WTC11 (cell line): ENCODE measurements around the gene ADRB1. TPM values are rescaled to one million over a fixed set of nuclear protein-coding genes. Genes with fewer than 3 reads are reported as not detected.

ENCODE experiments used
- ATAC-seq: fragments of 200-7000 bp; cut with Tn5 transposase; 2 replicates; pipeline ENCODE4 v1.10.0; 2021; ENCODE audit warnings: mild to moderate bottlenecking, moderate library complexity
- CTCF ChIA-PET: fragments of 300-600 bp; sonication (Branson Sonifier 250); formaldehyde crosslinking; loops from one replicate; lab custom pipeline; 2021; ENCODE audit warnings: antibody characterized with exemption; lab: Charles Lee
- POLR2A ChIA-PET: fragments of 350-600 bp; sonication (Branson Sonifier 250); formaldehyde crosslinking; loops from one replicate; lab custom pipeline; 2021; ENCODE audit warnings: antibody characterized with exemption; lab: Charles Lee
- DNase-seq: peaks from one replicate; pipeline ENCODE4 v3.0.0; 2021; ENCODE audit warnings: low spot score
- H3K27ac Mint-ChIP-seq: 2 replicates; pipeline ENCODE4 v1.8.0; 2021; ENCODE audit warnings: mixed read lengths
- H3K27me3 Mint-ChIP-seq: 2 replicates; pipeline ENCODE4 v1.8.0; 2021; ENCODE audit warnings: low read depth, mild to moderate bottlenecking, moderate library complexity, mixed read lengths
- H3K36me3 Mint-ChIP-seq: 2 replicates; pipeline ENCODE4 v1.8.0; 2021; ENCODE audit warnings: mixed read lengths
- H3K4me1 Mint-ChIP-seq: 2 replicates; pipeline ENCODE4 v1.8.0; 2022; ENCODE audit warnings: mixed read lengths
- H3K4me3 Mint-ChIP-seq: 2 replicates; pipeline ENCODE4 v1.8.0; 2021; ENCODE audit warnings: mild to moderate bottlenecking, moderate library complexity, mixed read lengths
- H3K9me3 Mint-ChIP-seq: 2 replicates; pipeline ENCODE4 v1.8.0; 2021; ENCODE audit warnings: mixed read lengths
- AFF4 ChIP-seq: sonication (generic); formaldehyde crosslinking; IDR thresholded peaks from 2 replicates; pipeline ENCODE4 v1.8.1; 2023; ENCODE audit warnings: mild to moderate bottlenecking, missing genetic modification reagents, borderline replicate concordance
- ATF1 ChIP-seq: sonication (generic); formaldehyde crosslinking; IDR thresholded peaks from 2 replicates; pipeline ENCODE4 v1.8.1; 2023; ENCODE audit warnings: mild to moderate bottlenecking, moderate library complexity, missing genetic modification reagents
- ATF2 ChIP-seq: sonication (generic); formaldehyde crosslinking; IDR thresholded peaks from 2 replicates; pipeline ENCODE4 v1.8.1; 2022; ENCODE audit warnings: low read depth, missing genetic modification reagents, borderline replicate concordance
- CREM ChIP-seq: sonication (generic); formaldehyde crosslinking; IDR thresholded peaks from 2 replicates; pipeline ENCODE4 v1.8.1; 2022; ENCODE audit warnings: mild to moderate bottlenecking, missing genetic modification reagents, moderate library complexity
- CTCF ChIP-seq: fragments of 200-600 bp; IDR thresholded peaks from 2 replicates; pipeline ENCODE4 v1.8.0; 2022; ENCODE audit warnings: antibody characterized with exemption
- EMX1 ChIP-seq: fragments of 250-450 bp; sonication (Bioruptor Pico); IDR thresholded peaks from 2 replicates; pipeline ENCODE4 v1.8.0; 2021; ENCODE audit warnings: mild to moderate bottlenecking
- HMGXB4 ChIP-seq: sonication (generic); formaldehyde crosslinking; IDR thresholded peaks from 2 replicates; pipeline ENCODE4 v1.8.1; 2023; ENCODE audit warnings: mild to moderate bottlenecking, moderate library complexity, missing genetic modification reagents
- IRF1 ChIP-seq: sonication (generic); formaldehyde crosslinking; IDR thresholded peaks from 2 replicates; pipeline ENCODE4 v1.8.0; 2023; ENCODE audit warnings: missing genetic modification reagents
- KAT7 ChIP-seq: sonication (generic); formaldehyde crosslinking; IDR thresholded peaks from 2 replicates; pipeline ENCODE4 v1.8.1; 2023; ENCODE audit warnings: missing genetic modification reagents, mild to moderate bottlenecking, borderline replicate concordance
- MYBL2 ChIP-seq: sonication (generic); formaldehyde crosslinking; IDR thresholded peaks from 2 replicates; pipeline ENCODE4 v1.8.1; 2023; ENCODE audit warnings: mild to moderate bottlenecking, moderate library complexity, missing genetic modification reagents
- NFATC4 ChIP-seq: fragments of 250-450 bp; sonication (Bioruptor Pico); IDR thresholded peaks from 2 replicates; pipeline ENCODE4 v1.9.0; 2021; ENCODE audit warnings: mild to moderate bottlenecking
- NR1H2 ChIP-seq: sonication (generic); formaldehyde crosslinking; IDR thresholded peaks from 2 replicates; pipeline ENCODE4 v1.9.0; 2021; ENCODE audit warnings: mild to moderate bottlenecking, moderate library complexity, missing genetic modification reagents
- PREB ChIP-seq: sonication (generic); formaldehyde crosslinking; IDR thresholded peaks from 2 replicates; pipeline ENCODE4 v1.8.1; 2022; ENCODE audit warnings: mild to moderate bottlenecking, missing genetic modification reagents, moderate library complexity, borderline replicate concordance
- SOX15 ChIP-seq: fragments of 250-450 bp; sonication (Bioruptor Pico); IDR thresholded peaks from 2 replicates; pipeline ENCODE4 v1.9.0; 2021; ENCODE audit warnings: mild to moderate bottlenecking
- TEAD4 ChIP-seq: sonication (generic); formaldehyde crosslinking; IDR thresholded peaks from 2 replicates; pipeline ENCODE4 v1.8.0; 2022; ENCODE audit warnings: mild to moderate bottlenecking, missing genetic modification reagents
- ZNF425 ChIP-seq: fragments of 250-450 bp; sonication (Bioruptor Pico); conservative IDR thresholded peaks from 2 replicates; pipeline ENCODE4 v1.9.0; 2021; ENCODE audit warnings: mild to moderate bottlenecking
- total RNA-seq: library from RNA; stranded (reverse); gene quantifications from 3 replicates; pipeline ENCODE4 v1.2.3, GENCODE V29; 2021

Gene ADRB1
- total RNA-seq, 1 experiment from 2014 or later, result 0.35 TPM

- CTCF ChIA-PET, result interaction anchor here (1.3 kb wide), 1 partner anchor 26 kb away, joined by 4 read pairs; no protein-coding TSS in a partner anchor
- no peak overlapping the region for H3K4me3 Mint-ChIP-seq
- H3K27me3 Mint-ChIP-seq, result no peaks in the 10 kb centered on the region
- H3K36me3 Mint-ChIP-seq, result no peaks in the 10 kb centered on the region
- DNase-seq (no peak), ATAC-seq (no peak)
- TF ChIP-seq CREM (CRISPR knock-in tag), result no peak
- TF ChIP-seq SOX15, result no peak
- TF ChIP-seq ATF1 (CRISPR knock-in tag), result no peak
- TF ChIP-seq PREB (CRISPR knock-in tag), result no peak
- no peak for TF ChIP-seq AFF4
- TF ChIP-seq ZNF425 (CRISPR knock-in tag), result no peak
- TF ChIP-seq IRF1, result no peak
- TF ChIP-seq TEAD4 (CRISPR knock-in tag), result no peak
- TF ChIP-seq EMX1, result no peak
- TF ChIP-seq KAT7 (CRISPR knock-in tag), result no peak
- no peak for TF ChIP-seq ATF2 (CRISPR knock-in tag)
- no peak for TF ChIP-seq HMGXB4 (CRISPR knock-in tag)
- TF ChIP-seq NFATC4 (CRISPR knock-in tag), result no peak
- no peak for TF ChIP-seq NR1H2 (CRISPR knock-in tag)
- no peak for TF ChIP-seq CTCF
- no peak for TF ChIP-seq MYBL2
- POLR2A ChIA-PET, result no interaction called here
- H3K27ac Mint-ChIP-seq, result no peak overlapping the region; the same call in 1 of the 2 replicates
- peaks cover 5% of the 10 kb centered on the region; the same call in 1 of the 2 replicates for H3K9me3 Mint-ChIP-seq
- H3K4me1 Mint-ChIP-seq, result peaks cover 16% of the 10 kb centered on the region
These were observed 29.9 kb downstream of the ADRB1 start for GRCh38 chr10:114073395-114074186.
